HG03460 (cell line): ENCODE results near the gene SSBP2.
A peak's percentile ranks its signal among the peaks of the same experiment; 100 is the strongest.
"Not testable (repeated sequence)": the region's sequence is repeated elsewhere in the genome, so short reads cannot be mapped to it uniquely, and the experiment has no call there.

Experiments used
- ATAC-seq: cut with Tn5 transposase; IDR thresholded peaks from one replicate; pipeline ENCODE4 v1.9.1; 2021; ENCODE audit not compliant: unreplicated experiment

SSBP2 gene

DNA sequence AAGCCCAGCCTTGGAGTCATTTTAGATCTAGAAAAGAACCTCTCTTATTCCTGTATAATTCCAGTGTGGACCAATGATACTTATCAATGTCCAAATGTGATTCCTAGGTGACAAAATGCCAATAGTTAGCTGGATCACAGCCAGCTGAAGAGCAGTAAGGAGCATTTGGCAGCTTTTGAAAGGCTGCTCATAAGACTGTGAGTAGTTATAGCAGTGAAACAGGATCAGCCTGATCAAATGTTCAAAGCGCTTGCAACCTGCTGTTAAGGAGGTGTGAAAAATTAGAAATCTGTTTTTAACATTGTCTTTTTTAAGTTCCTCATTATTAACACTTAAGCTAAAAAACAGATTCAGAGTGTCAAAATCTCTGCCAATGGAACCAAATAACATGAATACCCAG, 85.1 kb downstream of the SSBP2 start:
- no peak for ATAC-seq

DNA sequence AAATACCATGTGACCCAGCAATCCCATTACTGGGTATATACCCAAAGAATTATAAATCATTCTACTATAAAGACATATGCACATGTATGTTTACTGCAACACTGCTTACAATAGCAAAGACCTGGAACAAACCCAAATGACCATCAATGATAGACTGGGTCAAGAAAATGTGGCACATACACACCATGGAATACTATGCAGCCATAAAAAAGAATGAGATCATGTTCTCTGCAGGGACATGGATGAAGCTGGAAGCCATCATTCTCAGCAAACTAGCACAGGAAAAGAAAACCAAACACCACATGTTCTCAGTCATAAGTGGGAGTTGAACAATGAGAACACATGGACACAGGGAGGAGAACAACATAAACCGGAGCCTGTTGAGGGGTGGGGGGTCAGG, 90.3 kb downstream of the SSBP2 start:
- not testable (repeated sequence) for ATAC-seq

DNA sequence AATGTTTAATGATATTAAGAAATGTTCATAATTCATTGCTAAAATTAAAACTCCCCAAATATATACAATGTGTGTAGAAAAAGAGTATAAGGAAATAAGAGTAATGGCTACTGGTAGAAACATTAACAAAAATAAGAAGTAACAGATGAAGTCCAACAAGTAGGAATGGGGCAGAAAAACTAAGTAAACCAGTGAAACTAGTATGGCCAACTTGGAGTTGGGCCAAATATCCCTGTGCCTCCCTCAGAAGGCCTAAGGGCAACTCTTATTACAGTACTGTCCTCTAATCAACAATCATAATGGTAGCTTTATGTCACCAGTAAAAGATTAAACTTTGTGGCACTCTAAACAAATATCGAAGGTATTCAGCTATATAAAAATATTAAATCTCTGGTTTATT, 93.5 kb downstream of the SSBP2 start:
- no peak for ATAC-seq

DNA sequence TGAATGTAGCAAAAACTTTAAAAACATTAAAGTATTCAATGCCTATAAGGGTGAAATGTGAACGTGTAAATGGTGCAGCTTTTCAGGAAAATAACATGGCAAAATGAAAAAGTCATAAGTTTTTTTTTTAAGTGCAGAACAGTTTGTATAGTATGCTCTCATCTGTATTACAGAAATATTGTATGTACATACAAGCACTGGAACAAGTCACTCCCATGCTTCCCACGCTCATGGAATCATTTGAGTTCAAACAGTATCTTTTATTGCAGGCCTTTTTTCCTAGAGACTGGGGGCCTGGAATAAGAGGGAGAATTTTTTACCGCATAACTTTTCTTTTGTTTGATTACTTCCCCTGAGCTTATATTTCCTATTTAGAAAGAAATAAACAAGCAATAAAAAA, 94.1 kb downstream of the SSBP2 start:
- no peak for ATAC-seq

DNA sequence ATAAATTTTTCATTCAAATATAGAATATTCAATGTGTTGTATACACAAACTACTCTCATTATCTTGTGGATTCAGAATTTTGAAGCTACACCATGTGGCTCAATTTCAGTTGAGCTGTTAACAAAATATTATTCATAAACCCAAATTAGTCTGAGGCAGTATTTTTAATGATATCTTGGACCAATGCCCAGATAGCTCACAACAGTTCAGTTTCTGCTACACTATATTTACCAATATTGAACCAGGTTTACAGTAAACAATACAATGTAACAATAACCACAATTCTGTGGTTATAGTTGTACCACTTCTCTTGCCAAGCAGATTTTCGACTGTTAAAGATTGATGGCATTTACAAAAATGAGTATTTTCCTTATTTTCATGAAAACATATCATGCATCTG, 99.9 kb downstream of the SSBP2 start:
- no peak for ATAC-seq

DNA sequence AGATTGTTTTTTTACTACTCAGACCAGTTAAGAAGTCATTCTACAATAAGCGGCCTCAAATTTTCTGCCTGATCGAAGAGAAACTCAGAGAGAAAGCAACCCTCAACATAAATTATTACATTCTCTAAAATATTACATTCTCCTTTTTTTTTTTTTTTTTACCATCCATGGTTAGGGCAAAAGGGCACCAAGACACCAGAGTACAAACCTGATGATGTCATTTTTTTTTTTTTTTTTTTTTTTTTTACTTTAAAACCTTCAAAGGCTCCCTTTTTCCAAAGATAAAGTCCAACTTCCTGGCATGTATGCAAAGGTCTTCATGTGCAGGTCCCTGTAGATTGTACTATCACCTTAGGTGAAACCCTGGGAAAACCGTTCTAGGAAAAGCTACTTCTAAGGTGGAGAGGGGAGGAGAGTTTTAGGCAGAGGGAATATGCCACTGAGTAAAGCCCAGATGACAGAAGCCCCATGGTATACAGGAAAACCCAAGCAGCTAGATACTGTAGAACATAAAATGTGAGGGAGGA, 104.4 kb downstream of the SSBP2 start:
- no peak for ATAC-seq

DNA sequence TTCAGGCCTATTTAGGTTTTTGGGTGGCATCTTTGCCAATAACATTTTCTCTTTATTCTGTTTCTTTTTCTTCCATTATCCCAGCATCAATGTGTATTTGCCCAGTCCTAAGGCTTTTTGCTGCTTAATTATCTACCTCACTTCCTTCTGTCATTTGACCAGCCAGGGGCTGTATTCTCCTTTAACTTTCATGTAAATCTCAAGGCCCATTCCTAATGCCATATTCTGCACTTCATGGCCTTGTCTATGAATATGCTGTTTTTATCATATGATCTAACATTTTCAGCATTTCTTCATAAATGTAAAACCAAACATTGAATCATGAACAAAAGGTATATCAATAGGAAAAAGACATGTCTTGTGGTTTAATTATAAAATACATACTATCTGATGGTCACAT, 108.7 kb downstream of the SSBP2 start:
- ATAC-seq: no peak

DNA sequence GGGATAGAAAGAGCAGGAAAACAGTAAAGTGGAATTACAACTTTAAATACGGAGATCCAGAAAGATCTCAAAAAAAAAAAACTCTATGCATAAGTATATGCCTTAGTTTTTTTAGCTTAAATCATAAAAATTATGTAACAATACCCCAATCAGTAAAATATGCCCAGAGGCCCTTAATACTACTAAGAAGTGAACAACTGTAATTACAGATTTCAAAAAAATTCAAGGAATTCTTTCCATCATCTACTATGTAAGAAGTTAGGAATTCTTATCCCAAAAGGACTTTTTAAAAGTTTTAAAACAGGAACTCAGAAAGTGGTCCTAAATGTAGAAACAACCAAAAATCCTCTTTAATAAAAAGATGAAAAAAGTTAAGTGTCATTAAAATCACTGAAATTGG, 111.3 kb downstream of the SSBP2 start:
- no peak for ATAC-seq

DNA sequence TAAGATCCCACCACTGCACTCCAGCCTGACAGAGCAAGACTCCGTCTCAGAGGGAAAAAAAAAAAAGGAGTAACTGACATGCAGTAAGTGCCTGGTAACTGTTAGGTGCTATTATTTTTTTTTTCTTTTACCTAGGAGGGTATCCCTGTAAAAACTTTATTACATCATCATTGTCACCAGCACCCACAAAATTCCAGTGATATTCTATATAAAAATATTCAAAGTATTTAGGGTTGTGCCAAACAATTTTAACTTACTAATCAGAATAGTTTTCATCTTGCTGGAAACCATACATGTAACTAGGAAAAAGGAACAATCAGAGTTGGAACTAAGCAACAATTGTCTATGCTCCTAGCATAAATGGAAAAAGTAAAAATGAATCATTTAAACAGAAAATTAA, 112.4 kb downstream of the SSBP2 start:
- ATAC-seq: no peak

DNA sequence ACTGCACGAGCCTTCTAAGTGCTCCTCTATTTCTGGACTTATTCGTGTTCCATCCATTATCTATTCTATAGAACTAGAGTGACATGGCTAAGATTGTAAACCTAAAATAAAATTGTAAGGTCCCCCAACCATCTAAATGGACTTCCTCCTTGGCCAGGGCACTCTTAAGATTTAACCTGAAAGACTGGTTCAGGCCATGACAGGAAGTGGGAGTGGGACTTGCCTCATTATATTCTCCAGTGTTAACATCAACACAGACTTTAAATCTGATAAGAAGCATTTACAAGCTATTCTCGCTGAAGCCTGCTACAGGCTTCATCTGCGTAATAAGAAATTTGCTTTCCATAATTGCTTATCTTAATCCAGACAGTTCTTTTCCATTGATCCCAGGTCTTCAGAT, 117.0 kb downstream of the SSBP2 start:
- no peak for ATAC-seq

DNA sequence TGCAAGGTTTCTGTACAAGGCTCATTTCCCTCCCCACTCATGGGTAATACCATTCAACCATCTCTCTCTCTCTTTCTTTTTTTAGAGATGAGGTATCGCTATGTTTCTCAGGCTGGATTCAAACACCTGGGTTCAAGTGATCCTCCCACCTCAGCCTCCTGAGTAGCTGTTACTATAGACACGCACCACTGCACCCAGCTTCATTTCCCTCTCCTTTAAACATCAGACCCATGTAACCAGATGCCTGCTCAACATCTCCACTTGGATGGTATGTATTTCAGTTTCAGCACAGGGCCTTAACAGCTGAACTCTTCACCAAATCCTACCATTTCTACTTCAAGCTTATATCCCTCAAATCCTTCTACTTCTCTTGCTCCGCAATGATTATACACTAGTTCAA, 117.4 kb downstream of the SSBP2 start:
- ATAC-seq: no peak

DNA sequence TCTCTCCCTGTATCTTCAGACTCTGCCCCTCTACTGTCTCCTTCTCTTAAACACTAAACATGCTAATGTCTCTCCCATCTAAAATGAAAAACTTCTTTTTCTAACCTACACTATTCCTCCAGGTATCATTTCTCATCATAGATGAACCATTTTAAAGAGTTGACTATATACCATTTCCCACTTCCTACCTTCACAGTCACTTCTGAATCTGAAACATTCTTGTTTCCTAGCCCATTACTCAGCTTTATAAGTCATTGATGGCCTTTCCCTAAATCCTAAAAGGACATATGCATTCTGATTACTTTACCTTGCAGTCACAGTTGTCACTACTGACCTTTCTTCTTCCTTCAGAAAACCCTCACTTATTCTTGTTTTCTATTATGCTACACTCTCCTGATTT, 118.2 kb downstream of the SSBP2 start:
- no peak for ATAC-seq

DNA sequence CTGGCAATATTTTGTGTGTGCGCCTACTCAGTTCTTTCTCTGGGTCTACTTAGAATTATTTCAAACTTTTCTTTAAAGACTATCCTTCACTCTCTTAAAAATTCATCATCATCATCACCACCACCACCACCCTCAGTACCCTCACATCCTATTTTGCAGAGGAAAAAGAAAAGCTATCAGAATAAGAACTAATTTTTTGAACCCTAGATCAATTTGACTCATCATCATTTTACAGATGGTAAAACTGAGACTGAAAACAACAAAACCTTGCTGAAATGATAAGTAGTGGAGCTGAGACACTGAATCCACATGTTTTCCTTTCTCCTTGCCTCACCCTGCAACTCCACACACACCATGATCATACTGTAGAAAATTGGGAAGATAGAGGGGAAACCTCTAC, 119.3 kb downstream of the SSBP2 start:
- ATAC-seq: peak; percentile 9

DNA sequence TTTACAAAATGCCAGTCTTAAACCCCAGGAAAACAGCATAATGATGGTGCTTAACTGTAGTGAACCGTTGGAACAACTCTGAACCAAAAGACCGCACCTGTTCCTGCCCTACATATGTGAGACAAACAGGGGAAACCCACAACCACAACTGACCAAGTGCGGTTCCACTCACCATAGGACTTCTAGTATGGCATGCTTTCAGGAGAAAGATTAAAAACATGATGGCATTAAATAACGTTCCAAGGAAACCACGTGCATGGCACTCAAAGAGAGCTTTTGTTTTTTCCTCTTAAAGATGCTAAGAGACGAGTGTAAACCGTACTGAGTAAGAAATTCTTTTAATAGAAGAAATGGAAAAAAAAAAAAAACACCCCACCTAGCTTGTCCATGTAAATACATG, 119.8 kb downstream of the SSBP2 start:
- ATAC-seq: peak; percentile 78

DNA sequence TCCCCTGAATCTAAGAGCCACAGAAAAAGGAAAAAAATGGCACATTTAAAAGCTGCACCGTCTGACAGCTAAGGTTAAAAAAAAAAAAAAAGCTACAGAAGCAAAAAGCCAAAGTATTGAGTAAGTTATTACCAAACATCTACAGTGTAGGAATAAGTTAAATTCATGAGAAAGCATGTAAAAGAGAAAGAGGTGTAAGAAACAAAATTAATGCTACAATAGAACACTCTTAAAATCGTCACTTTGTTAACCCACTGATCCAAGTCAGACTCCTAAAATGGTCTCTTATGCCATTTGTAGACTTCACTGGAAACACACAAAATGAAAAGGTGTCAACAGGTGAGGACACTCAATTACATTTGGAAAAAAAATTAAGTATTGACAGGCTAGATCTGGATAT, 120.2 kb downstream of the SSBP2 start:
- ATAC-seq: no peak

DNA sequence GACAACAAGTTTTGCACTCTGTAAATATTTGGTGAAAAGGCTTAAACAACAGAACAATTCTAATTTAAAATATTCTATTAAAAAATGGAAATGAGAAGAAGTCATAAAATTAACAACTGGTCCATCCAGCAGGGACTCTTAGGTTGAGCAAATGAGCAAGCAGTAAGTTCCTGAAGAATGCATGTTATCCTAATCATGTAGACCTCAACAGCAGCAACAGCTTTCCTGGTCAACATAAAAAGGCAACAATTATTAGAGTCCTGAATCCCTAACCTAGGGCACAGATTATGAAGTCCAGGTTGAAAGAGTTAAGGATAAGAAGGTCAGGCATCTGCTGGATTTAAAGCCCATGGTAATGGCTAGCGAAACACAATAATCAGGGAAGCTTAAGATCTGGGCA, 120.9 kb downstream of the SSBP2 start:
- no peak for ATAC-seq

DNA sequence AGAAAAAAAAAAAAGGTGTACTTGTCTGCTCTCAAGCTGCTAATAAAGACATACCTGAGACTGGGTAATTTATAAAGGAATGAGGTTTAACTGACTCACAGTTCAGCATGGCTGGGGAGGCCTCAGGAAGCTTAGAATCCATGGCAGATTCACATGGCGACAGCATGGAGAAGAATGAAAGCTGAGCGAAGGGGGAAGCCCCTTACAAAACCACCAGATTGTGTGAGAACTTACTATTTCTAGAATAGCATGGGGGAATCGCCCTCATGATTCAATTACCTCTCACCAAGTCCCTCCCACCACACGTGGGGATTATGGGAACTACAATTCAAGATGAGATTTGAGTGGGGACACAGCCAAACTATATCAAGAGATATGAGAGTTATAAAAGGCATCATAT, 122.8 kb downstream of the SSBP2 start:
- ATAC-seq: not testable (repeated sequence)

DNA sequence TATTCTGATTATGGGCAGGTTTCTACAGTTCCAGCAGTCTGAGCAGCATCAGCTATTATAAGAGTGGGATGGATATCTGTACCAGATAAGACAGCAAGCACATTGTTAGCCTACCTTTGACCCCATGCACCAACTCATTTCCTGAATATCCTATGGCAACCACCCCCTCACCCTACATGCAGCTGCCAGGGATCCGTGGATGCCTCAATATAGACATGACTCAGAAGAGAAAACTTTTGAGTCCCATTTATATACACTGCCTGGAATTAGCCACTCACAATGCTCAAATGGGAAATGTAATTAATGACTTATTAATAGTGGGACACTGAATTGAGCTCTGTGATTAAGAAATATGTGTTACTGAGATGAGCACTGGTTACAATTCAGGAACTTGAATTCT, 124.4 kb downstream of the SSBP2 start:
- ATAC-seq: no peak

DNA sequence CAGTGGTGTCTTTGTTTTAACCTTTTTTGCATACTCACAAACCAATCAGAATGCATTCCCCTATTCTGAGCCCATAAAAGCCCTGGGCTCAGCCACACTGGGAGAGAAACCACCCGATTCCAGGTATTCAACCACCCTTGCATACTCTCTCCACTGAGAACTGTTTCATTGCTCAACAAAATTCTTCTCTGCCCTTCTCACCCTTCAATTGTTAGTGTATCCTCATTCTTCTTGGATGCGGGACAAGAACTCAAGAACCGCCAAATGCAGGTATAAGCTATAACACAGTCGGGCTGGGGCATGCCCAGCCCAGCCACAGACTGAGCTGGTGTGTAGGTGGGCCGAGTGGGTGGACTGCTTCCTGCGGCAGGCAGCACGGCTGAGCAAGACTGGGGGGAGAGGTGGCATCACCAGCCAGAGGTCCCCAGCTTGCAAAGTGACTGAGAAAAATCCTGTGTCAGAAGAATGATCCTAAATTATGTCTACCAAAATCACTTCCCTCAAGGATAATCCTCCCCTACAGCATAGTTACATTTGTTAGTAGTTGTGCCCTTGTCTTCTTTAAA, 141.0 kb downstream of the SSBP2 start:
- no peak for ATAC-seq

DNA sequence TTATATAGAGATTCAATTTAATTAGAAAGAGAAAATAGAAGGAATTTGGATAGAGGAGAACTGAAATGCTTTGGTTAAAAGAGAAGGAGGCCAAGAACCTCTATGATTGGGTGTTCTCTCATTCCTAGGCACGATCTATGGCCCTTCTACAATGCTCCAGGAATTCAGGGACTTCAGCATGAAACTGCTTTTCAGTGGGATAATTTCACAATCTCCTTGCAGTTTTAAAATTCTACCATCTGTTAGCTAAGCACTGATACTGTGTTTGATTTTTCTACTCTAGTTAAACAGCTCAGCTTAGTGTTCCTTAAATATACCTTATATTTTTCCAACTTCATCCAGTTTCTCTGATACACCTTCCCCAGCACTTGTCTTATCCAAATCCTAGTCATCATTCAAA, 141.9 kb downstream of the SSBP2 start:
- ATAC-seq: no peak

DNA sequence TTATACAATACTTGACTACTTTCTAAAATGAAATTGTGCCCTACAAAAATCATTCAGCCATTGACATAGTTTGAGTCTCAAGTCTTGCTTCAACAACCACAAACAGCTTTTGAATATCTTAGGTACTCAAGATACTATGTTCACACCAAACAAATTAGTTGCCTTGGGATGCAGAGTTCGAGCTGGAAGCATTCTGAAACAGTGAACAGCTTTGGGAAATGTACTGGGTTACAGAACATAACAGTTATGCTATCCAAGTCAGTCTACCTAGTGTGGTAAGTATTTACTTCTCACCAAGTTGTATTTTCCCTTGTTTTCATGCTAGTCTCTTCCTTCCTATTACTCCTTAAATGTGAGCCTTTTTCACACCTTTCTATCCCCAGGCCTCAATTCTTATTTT, 143.2 kb downstream of the SSBP2 start:
- no peak for ATAC-seq

DNA sequence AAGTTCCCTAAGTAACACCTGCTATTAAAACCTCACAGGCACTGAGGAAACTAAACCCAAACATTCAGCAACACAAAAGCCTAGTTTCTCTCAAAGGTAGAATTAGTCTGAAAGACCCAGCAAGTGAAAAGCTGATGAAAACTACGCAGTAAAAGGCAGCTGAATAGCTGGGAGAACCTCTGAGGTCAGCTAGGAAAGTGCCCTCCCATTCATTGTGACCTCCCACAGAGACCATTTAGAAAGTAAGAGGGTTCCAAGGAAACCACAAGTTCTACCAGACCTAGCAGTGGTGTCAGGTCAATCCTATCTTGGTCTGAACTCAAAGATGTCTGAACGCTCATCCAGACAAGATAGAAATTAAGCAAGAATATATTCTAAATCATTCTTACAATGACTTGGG, 144.7 kb downstream of the SSBP2 start:
- no peak for ATAC-seq

DNA sequence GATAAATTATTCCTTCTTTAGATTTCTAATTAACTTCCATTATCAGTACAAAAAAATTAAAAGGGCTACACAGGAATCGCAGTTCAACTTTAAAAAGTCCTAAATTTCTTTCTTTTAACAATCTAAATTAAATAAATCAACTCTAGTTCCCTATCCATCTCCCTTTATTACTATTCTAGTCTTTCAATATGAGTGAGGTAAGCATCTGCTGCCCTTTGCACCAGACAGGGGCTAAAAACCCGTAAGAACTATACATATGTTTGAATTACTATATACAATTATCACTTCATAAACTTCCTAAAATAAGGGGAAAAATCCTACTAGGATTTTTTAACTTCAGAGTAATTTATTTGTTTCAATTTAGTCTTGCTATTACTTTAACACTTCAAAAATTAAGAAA, 145.6 kb downstream of the SSBP2 start:
- no peak for ATAC-seq

DNA sequence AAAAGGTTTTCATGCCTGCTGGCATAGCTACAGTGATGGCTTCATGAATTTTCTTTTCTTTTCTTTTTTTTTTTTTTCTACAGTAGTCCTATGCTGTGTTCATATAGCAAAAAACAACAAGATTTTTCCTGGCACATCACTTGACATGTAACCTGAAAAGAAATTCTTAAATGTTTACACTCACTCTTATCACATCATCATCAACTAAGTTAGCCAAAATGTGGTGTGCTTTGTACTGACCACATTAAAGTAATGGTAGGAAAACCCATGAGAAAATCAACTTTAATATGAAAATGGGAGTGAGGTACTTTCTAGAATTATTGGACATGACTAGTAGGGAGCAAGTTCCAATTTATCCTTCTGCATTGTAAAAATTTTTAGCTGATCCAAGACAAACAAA, 146.7 kb downstream of the SSBP2 start:
- no peak for ATAC-seq
